Activated T-cell treated with anti-CD3 and anti-CD28 coated beads, Interleukin-2, amount 50 U/mL, for 72 hours (primary cell): ENCODE measurements around the gene NKX3-2. TPM values are rescaled to one million over a fixed set of nuclear protein-coding genes. Genes with fewer than 3 reads are reported as not detected.

ENCODE experiments used
- ATAC-seq, 2 donors: fragments of 150-1000 bp; cut with Tn5 transposase; replicated peaks in 1 of 2; 2 replicates each; pipeline ENCODE4 v1.10.0; 2021; ENCODE audit warnings: moderate library complexity in 2 of 2, mild to moderate bottlenecking in 1 of 2
- DNase-seq, 2 donors: peaks; one replicate each; pipeline ENCODE4 v3.0.0; 2021 to 2022; ENCODE audit warnings: mixed read lengths in 1 of 2
- H3K27ac Mint-ChIP-seq: one replicate; pipeline ENCODE4 v1.8.0; 2022; ENCODE audit warnings: mild to moderate bottlenecking, moderate library complexity, mixed read lengths
- H3K27me3 Mint-ChIP-seq: one replicate; pipeline ENCODE4 v1.8.0; 2022; ENCODE audit warnings: low read depth, mixed read lengths
- H3K36me3 Mint-ChIP-seq, 2 donors: one replicate each; pipeline ENCODE4 v1.8.0; 2022; ENCODE audit warnings: mixed read lengths in 2 of 2, mild to moderate bottlenecking in 1 of 2; ENCODE audit not compliant: insufficient read depth in 2 of 2
- H3K4me1 Mint-ChIP-seq: one replicate; pipeline ENCODE4 v1.8.0; 2022; ENCODE audit warnings: low read depth, mixed read lengths
- H3K4me3 Mint-ChIP-seq, 2 donors: one replicate each; pipeline ENCODE4 v1.8.0; 2022; ENCODE audit warnings: mild to moderate bottlenecking in 2 of 2, mixed read lengths in 2 of 2, moderate library complexity in 2 of 2
- H3K9me3 Mint-ChIP-seq, 2 donors: one replicate each; pipeline ENCODE4 v1.8.0; 2022; ENCODE audit warnings: mixed read lengths in 2 of 2
- total RNA-seq, 2 donors: library from RNA; stranded (reverse); gene quantifications; one replicate each; pipeline ENCODE4 v1.2.3, GENCODE V29; 2022

The NKX3-2 gene
- total RNA-seq, 2 donors from 2014 or later, result not detected

- no peak for ATAC-seq
- Mint-ChIP-seq H3K4me1 (peaks cover 20% of the 10 kb centered on the region), H3K27ac (no peak overlapping the region), H3K27me3 (peaks cover 83% of the 10 kb centered on the region), H3K4me3 (no peak overlapping the region), H3K36me3 (peaks cover 9 to 12% of the 10 kb centered on the region in 2 donors), H3K9me3 (no peaks in the 10 kb centered on the region)
- no peak for DNase-seq
Observed at GRCh38 chr4:13524504-13525243, 19.6 kb downstream of the NKX3-2 start.

GRCh38 chr4:13523591-13524503, 20.5 kb downstream of the NKX3-2 start:
- no peak overlapping the region for H3K27ac Mint-ChIP-seq
- peaks cover 83% of the 10 kb centered on the region for H3K27me3 Mint-ChIP-seq
- DNase-seq, result no peak
- no peaks in the 10 kb centered on the region for H3K9me3 Mint-ChIP-seq
- H3K36me3 Mint-ChIP-seq, result peaks cover 9 to 11% of the 10 kb centered on the region in 2 donors
- H3K4me3 Mint-ChIP-seq, result peak overlapping the region in 1 of 2 donors; percentile 31
- H3K4me1 Mint-ChIP-seq, result peaks cover 15% of the 10 kb centered on the region
- ATAC-seq, result no peak

- Mint-ChIP-seq H3K4me3 (peak overlapping the region; percentile 65 to 71), H3K27me3 (peaks cover 77% of the 10 kb centered on the region), H3K4me1 (peaks cover 7% of the 10 kb centered on the region), H3K36me3 (peaks cover 5 to 10% of the 10 kb centered on the region in 2 donors), H3K9me3 (no peaks in the 10 kb centered on the region), H3K27ac (no peak overlapping the region)
- DNase-seq (no peak), ATAC-seq (peak; percentile 18 to 30)
Observed at GRCh38 chr4:13523105-13523477, 21.2 kb downstream of the NKX3-2 start.

- H3K36me3 Mint-ChIP-seq, result peaks cover 5 to 10% of the 10 kb centered on the region in 2 donors
- H3K4me3 Mint-ChIP-seq, result peak overlapping the region; percentile 65 to 71
- H3K27me3 Mint-ChIP-seq, result peaks cover 72% of the 10 kb centered on the region
- H3K9me3 Mint-ChIP-seq, result no peaks in the 10 kb centered on the region
- no peak overlapping the region for H3K27ac Mint-ChIP-seq
- DNase-seq, result peak in 1 of 2 donors; percentile 40
- peaks cover 4% of the 10 kb centered on the region for H3K4me1 Mint-ChIP-seq
- peak; percentile 57 to 58 for ATAC-seq
Observed at GRCh38 chr4:13522282-13523104, 21.8 kb downstream of the NKX3-2 start.

GRCh38 chr4:13521047-13521446, 23.3 kb downstream of the NKX3-2 start:
- peaks cover 61% of the 10 kb centered on the region for H3K27me3 Mint-ChIP-seq
- ATAC-seq (no peak), DNase-seq (no peak)
- no peak overlapping the region for H3K27ac Mint-ChIP-seq
- no peaks in the 10 kb centered on the region for H3K9me3 Mint-ChIP-seq
- peaks cover 5 to 10% of the 10 kb centered on the region in 2 donors for H3K36me3 Mint-ChIP-seq
- H3K4me3 Mint-ChIP-seq, result no peak overlapping the region
- H3K4me1 Mint-ChIP-seq, result no peaks in the 10 kb centered on the region

GRCh38 chr4:13516315-13516860, 27.9 kb downstream of the NKX3-2 start:
- no peak overlapping the region for H3K27ac Mint-ChIP-seq
- H3K9me3 Mint-ChIP-seq, result no peaks in the 10 kb centered on the region
- DNase-seq (no peak), ATAC-seq (no peak)
- H3K4me1 Mint-ChIP-seq, result no peaks in the 10 kb centered on the region
- H3K36me3 Mint-ChIP-seq, result no peaks in the 10 kb centered on the region
- peaks cover 57% of the 10 kb centered on the region for H3K27me3 Mint-ChIP-seq
- no peak overlapping the region for H3K4me3 Mint-ChIP-seq

- peaks cover 54% of the 10 kb centered on the region for H3K27me3 Mint-ChIP-seq
- no peak for DNase-seq
- no peaks in the 10 kb centered on the region for H3K9me3 Mint-ChIP-seq
- no peaks in the 10 kb centered on the region for H3K36me3 Mint-ChIP-seq
- no peak overlapping the region for H3K4me3 Mint-ChIP-seq
- no peaks in the 10 kb centered on the region for H3K4me1 Mint-ChIP-seq
- no peak overlapping the region for H3K27ac Mint-ChIP-seq
- no peak for ATAC-seq
Observed at GRCh38 chr4:13515268-13515667, 29.0 kb downstream of the NKX3-2 start.

- no peak overlapping the region for H3K27ac Mint-ChIP-seq
- H3K36me3 Mint-ChIP-seq, result no peaks in the 10 kb centered on the region
- ATAC-seq (no peak), DNase-seq (no peak)
- H3K4me3 Mint-ChIP-seq, result no peak overlapping the region
- no peaks in the 10 kb centered on the region for H3K4me1 Mint-ChIP-seq
- no peaks in the 10 kb centered on the region for H3K9me3 Mint-ChIP-seq
- peaks cover 54% of the 10 kb centered on the region for H3K27me3 Mint-ChIP-seq
Observed at GRCh38 chr4:13514722-13515121, 29.6 kb downstream of the NKX3-2 start.

- Mint-ChIP-seq H3K36me3 (no peaks in the 10 kb centered on the region), H3K4me3 (no peak overlapping the region), H3K27me3 (peaks cover 52% of the 10 kb centered on the region), H3K27ac (no peak overlapping the region), H3K9me3 (no peaks in the 10 kb centered on the region), H3K4me1 (no peaks in the 10 kb centered on the region)
- ATAC-seq (no peak), DNase-seq (no peak)
Observed at GRCh38 chr4:13511101-13511500, 33.2 kb downstream of the NKX3-2 start.

GRCh38 chr4:13509442-13509841, 34.9 kb downstream of the NKX3-2 start:
- Mint-ChIP-seq H3K4me3 (no peak overlapping the region), H3K36me3 (no peaks in the 10 kb centered on the region), H3K4me1 (no peaks in the 10 kb centered on the region), H3K27me3 (peaks cover 41% of the 10 kb centered on the region), H3K9me3 (no peaks in the 10 kb centered on the region), H3K27ac (no peak overlapping the region)
- no peak for ATAC-seq
- DNase-seq, result no peak

GRCh38 chr4:13504374-13504773, 39.9 kb downstream of the NKX3-2 start:
- no peak overlapping the region for H3K27ac Mint-ChIP-seq
- H3K36me3 Mint-ChIP-seq, result no peaks in the 10 kb centered on the region
- H3K4me3 Mint-ChIP-seq, result no peak overlapping the region
- no peaks in the 10 kb centered on the region for H3K4me1 Mint-ChIP-seq
- peaks cover 42% of the 10 kb centered on the region for H3K27me3 Mint-ChIP-seq
- H3K9me3 Mint-ChIP-seq, result no peaks in the 10 kb centered on the region
- ATAC-seq (no peak), DNase-seq (no peak)

GRCh38 chr4:13498469-13498868, 45.8 kb downstream of the NKX3-2 start:
- no peak for DNase-seq
- Mint-ChIP-seq H3K4me3 (no peak overlapping the region), H3K27ac (no peak overlapping the region), H3K36me3 (no peaks in the 10 kb centered on the region), H3K4me1 (no peaks in the 10 kb centered on the region), H3K9me3 (no peaks in the 10 kb centered on the region), H3K27me3 (peaks cover 65% of the 10 kb centered on the region)
- ATAC-seq, result no peak
